ENCODE results near the gene TMEM175.

GRCh38 chr4:921830-922331, 10.4 kb upstream of the TMEM175 start:
- TF ChIP-seq CTCF (IDR thresholded peaks at IDR 0.05) (no peak), EZH2 (IDR thresholded peaks at IDR 0.05; ENCODE audit: borderline replicate concordance, insufficient read depth, low read depth, low read length, poor library complexity, severe bottlenecking) (no peak)
